Stimulated activated CD8-positive, alpha-beta memory T cell treated with anti-CD3 and anti-CD28 coated beads, Interleukin-15, amount 100 ng/mL, for 4 hours (primary cell): ENCODE data around the gene GP1BA.

ENCODE experiments used
- DNase-seq, 2 donors: peaks; one replicate each; pipeline ENCODE4 v3.0.0-alpha.2; 2020; ENCODE audit warnings: low read depth in 2 of 2

The GP1BA gene

GRCh38 chr17:4931963-4932362 is at the start of gene GP1BA:
GP1BA (plus strand) TSS chr17:4932277; CDS start chr17:4932605, 328 bp downstream.
- no peak for DNase-seq

DNA sequence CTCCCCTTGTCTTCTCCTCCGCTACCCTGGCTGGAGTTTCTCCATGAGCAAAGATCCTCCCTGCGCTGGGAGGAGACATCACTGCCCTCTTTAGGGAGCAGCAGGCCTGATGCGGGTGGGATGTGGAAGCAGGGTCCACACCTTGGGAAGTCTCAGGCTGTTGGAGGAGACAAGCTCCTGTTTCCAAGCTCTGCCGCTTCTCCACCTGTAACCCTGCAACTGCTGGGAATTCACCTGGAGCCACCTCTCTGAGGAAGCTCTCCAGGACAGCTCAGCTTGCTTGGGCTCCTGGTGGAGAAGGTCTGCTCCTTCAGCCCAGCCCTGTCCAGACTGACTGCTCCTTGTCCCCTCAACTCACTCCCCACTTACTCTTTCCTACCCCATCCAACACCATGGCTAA is 47.6 kb upstream of the GP1BA start:
- DNase-seq, result no peak

- no peak for DNase-seq
These were observed 45.2 kb upstream of the GP1BA start for GRCh38 chr17:4886830-4887229.

- DNase-seq, result no peak
These were observed 44.5 kb upstream of the GP1BA start for GRCh38 chr17:4887581-4887980.

DNA sequence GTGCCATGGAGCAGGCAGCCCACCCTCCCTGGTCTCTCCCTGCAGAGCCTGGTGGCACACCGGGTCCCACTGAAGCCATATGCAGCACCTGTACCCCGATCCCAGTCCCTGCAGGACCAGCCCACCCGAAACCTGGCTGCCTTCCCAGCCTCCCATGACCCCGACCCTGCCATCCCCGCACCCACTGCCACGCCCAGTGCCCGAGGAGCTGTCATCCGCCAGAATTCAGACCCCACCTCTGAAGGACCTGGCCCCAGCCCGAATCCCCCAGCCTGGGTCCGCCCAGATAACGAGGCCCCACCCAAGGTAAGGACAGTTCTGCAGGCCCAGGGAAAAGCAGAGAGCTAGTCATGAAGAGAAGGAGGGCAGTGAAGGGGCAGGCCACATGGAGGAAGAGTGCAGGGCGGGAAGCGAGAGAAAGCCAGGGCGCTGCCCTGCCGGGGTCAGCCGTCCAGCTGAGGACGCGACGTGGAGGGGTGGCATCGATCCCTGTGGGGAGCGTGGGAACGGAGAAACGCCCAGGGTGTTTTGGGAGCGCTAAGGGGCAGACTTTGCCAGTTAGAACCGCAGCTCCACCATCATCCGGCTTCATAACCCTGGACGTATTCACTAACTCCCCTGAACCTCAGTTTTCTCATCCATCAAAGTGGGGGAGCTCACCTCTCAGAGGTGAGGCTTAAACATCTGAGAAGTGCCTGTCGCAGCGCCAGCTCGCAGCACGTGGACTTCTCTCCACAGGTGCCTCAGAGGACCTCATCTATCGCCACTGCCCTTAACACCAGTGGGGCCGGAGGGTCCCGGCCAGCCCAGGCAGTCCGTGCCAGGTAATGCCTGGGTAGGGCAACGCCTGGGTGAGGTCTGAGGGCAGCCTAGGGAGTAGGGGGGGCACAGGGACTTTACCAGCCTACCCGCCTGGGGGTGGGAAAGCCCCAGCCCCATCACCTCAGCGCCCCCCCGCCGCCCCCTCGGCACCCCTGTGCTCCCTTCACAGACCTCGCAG is 40.4 kb upstream of the GP1BA start:
- no peak for DNase-seq

- DNase-seq, result no peak
These were observed 39.4 kb upstream of the GP1BA start for GRCh38 chr17:4892499-4893221.

DNA sequence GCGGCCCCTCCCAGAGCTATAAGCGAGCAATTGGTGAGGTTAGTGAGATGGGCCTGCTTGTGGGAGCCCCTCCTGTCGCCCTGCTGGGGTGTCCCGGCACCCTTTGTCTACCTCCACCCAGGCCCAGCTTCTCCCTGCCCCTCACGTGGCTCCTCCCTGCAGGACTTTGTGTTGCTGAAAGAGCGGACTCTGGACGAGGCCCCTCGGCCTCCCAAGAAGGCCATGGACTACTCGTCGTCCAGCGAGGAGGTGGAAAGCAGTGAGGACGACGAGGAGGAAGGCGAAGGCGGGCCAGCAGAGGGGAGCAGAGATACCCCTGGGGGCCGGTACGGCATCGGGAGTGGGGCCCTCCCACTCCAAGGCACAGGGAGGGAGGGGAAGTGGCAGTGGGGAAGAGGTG is 38.8 kb upstream of the GP1BA start:
- DNase-seq, result no peak

GRCh38 chr17:4893721-4894560 is 38.1 kb upstream of the GP1BA start:
- no peak for DNase-seq

- no peak for DNase-seq
These were observed 37.0 kb upstream of the GP1BA start for GRCh38 chr17:4895121-4895520.

GRCh38 chr17:4895657-4896331 is 36.3 kb upstream of the GP1BA start:
- DNase-seq, result no peak

DNA sequence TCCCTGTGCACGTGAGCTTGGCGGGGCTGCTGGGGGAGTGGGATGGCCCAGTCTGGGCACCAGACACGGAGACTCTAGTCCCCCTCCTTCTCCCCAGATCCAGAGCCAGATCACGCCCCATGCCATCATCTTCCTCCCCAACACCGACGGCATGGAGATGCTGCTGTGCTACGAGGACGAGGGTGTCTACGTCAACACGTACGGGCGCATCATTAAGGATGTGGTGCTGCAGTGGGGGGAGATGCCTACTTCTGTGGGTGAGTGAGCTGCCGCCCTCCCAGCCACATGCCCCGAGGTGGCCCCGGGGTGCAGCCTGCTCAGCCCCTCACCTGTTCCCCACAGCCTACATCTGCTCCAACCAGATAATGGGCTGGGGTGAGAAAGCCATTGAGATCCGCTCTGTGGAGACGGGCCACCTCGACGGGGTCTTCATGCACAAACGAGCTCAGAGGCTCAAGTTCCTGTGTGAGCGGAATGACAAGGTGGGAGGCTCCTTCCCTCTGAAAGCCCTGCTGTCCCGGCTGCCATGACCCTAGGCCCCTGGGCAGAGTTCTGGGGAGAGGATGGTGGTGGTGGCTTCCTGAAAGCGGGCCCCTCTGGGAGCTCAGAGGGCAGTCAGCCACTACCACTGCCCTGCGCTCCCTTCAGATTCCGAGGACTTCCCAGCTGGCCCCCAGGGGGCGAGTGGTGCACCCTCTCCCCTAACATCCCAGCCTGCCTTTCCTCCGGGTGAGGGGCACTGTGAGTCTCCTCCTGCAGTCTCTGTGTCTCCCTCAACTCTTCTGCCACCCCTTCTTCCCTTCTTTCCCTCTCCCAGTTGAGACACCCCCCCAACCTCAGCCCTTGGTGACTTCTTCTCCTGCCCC is 35.5 kb upstream of the GP1BA start:
- no peak for DNase-seq

DNA sequence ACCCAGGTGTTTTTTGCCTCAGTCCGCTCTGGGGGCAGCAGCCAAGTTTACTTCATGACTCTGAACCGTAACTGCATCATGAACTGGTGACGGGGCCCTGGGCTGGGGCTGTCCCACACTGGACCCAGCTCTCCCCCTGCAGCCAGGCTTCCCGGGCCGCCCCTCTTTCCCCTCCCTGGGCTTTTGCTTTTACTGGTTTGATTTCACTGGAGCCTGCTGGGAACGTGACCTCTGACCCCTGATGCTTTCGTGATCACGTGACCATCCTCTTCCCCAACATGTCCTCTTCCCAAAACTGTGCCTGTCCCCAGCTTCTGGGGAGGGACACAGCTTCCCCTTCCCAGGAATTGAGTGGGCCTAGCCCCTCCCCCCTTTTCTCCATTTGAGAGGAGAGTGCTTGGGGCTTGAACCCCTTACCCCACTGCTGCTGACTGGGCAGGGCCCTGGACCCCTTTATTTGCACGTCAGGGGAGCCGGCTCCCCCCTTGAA is 34.8 kb upstream of the GP1BA start:
- DNase-seq, result no peak

GRCh38 chr17:4897785-4898184 is 34.3 kb upstream of the GP1BA start:
- no peak for DNase-seq

DNA sequence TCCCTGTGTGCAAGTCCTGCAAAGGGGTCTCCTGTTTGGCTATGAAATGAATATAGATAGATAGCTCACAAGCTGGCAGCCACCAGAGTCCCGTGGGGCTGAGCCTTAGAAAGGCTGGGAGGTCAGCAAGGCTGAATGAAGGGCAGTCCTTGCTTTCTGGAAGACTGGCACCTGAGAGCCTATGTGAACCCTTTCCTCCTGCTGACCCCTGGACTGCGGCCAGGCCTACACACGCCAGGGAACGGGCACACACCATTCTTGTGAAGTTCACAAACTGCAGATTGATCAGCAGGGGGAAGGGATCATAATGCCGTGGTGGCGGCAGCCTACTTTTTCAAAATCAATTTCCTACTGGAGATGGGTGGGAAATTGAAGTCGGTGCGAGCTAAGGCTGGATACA is 33.7 kb upstream of the GP1BA start:
- DNase-seq, result no peak

GRCh38 chr17:4898927-4899326 is 33.1 kb upstream of the GP1BA start:
- DNase-seq, result no peak

DNA sequence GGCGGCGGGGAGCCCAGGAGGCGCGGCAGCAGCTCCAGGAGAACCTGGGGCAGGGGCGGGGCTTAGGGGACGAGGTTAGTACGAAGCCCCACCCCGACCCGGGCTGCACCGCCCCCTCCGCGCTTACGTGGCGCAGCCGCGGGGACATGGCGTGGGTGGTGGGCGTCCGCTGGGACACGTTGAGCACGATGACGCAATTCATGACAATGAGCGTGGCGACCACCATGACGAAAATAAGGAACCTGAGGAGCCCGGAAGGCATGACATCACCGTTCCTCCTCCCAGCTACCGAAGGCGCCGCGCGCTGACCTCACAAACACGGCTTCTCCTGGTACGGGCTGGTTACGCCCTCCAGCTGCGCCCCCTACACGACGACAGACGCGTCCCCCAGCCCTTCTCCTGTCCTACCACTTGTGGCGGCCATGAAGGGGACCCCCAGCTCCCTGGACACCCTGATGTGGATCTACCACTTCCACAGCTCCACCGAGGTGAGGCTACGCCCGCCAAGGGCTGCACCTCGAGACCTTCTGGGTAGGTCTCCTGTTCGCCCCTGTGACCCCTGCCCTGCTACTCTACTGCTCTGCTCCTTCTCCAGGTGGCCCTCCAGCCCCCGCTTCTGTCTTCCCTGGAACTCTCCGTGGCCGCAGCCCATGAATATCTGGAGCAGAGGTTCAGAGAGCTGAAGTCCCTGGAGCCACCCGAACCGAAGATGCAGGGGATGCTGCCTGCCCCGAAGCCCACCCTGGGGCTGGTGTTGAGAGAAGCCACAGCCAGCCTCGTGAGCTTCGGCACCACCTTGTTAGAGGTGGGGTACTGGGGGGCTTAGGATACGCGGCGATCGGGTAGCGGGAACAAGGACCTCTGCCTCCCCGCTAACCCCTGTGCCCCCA is 32.5 kb upstream of the GP1BA start, which contains the start of gene C17orf107:
Gene C17orf107, plus strand, starts transcription at position 196 of the 890 bp plus-strand sequence. Its CDS starts 227 bp downstream, at position 423.
- peak; percentile 94 to 97 for DNase-seq

DNA sequence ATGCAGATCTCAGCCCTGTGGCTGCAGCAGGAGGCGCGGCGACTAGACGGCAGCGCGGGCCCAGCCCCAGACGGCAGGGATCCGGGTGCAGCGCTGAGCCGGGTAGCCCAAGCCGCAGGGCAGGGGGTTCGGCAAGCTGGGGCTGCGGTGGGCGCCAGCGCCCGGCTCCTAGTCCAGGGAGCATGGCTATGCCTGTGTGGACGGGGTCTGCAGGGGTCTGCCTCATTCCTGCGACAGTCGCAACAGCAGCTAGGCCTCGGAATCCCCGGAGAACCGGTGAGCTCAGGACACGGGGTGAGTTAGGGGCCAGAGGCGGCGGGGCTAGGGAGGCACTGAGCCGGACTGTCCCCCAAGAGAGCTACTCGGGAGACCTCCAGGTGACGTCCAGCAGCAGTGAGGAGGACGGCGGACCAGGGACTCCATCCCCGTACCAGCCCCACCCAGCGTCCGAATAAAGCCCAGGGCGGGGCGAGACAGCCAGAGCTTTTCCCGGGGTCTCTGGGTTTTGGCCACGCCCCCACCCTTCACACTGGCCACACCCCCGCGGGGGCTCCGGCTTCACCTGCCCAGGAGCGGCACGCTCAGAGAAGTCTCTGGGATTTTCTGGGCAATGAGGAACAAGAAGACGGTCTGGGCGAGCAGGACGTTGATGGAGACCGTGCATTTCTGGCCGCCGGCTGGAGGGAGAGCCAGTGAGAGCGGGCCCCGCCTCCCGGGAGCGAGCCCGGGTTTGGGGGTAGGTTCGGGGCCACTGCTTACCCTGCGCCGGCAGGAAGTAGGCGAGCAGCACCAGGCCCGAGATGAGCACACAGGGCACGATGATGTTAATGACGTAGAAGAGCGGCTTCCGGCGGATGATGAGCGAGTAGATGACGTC is 31.6 kb upstream of the GP1BA start:
- DNase-seq, result no peak

DNA sequence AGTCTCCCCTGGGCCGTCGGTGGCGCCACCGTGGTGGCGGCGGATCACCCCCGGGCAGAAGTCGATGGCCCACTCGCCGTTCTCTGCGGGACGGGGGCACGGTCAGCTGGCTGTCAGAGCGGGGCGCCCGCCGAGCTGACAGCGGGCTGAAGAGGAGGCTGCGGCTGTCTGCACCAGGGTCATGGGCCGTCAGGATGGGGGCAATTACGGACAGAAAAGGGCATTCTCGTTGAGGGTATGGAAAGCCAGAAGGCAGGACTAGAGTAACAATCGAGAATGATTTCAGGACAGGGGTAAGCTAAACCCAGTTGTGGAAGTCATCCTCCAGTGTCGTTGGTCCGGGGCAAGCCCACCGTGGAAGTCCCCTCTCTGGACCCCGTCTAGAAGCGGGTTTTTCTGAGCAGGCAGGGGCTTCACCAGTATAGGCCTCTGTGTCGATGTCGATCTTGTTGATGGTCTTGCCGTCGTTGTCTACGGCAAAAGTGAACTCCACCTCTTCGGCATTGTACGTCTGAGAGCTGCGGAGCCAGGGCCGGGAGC is 30.9 kb upstream of the GP1BA start:
- no peak for DNase-seq
